Brain microvascular endothelial cell (primary cell): ENCODE data around the gene PLCB1.

ENCODE experiments used
- DNase-seq: peaks from one replicate; pipeline ENCODE4 v3.0.0-alpha.2; 2020
- H3K27ac ChIP-seq: fragments of 250-450 bp; sonication (Bioruptor Pico); 2 replicates; pipeline ENCODE4 v1.5.1; 2020; ENCODE audit warnings: mild to moderate bottlenecking, moderate library complexity
- H3K27me3 ChIP-seq: fragments of 250-450 bp; sonication (Bioruptor Pico); replicated peaks from 2 replicates; pipeline ENCODE4 v1.5.1; 2020; ENCODE audit warnings: mild to moderate bottlenecking
- H3K36me3 ChIP-seq: fragments of 250-450 bp; sonication (Bioruptor Pico); replicated peaks from 2 replicates; pipeline ENCODE4 v1.5.1; 2020; ENCODE audit warnings: mild to moderate bottlenecking
- H3K4me3 ChIP-seq: 2 replicates; pipeline ENCODE4 v1.5.1; 2011; ENCODE audit warnings: low read depth, mild to moderate bottlenecking, control low read depth, low read length, moderate library complexity
- in situ Hi-C: cut with HindIII; loops from 2 replicates; pipeline ENCODE4 v1.10.0; 2017; ENCODE audit warnings: low sequenced_read_pairs, low pct_ligation_motif_present
- TF ChIP-seq, protein P1 (sequence below): IDR thresholded peaks from 2 replicates; pipeline ENCODE4 v1.5.1; 2011; ENCODE audit warnings: low read depth, mild to moderate bottlenecking, moderate library complexity, low read length, control low read depth, inconsistent platforms; ENCODE audit errors: missing control alignments

The PLCB1 gene

DNA sequence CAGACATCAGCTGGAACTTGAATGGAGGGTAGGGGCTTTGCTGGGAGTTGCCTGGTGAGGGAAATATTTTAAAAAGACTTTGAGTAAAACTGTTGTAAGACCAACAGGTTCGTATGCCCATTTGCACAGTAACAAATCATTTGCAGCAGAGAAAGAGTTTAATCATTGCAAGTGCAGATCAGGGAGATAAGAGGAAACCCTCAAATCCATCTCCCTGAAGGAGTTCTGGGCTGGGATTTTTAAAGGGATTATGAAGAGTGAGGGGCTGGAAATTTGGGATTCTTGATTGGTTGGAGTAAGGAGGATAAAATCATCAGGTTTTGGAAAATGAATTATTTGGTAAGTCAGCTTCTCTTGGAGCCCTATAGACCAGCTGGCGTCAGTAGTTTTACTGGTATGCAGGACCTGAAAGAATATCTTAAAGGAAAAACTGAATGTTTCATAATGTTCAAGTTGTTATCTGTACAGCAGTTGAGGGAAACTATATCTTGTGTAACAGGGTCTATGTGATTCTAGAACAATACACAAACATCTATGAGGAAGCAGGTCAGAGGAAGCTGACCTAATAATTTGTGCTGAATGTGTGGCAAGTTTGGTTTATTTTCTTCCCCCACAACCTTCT is 295.5 kb downstream of the PLCB1 start:
- no peaks in the 10 kb centered on the region for H3K27me3 ChIP-seq
- TF ChIP-seq, protein P1, sequence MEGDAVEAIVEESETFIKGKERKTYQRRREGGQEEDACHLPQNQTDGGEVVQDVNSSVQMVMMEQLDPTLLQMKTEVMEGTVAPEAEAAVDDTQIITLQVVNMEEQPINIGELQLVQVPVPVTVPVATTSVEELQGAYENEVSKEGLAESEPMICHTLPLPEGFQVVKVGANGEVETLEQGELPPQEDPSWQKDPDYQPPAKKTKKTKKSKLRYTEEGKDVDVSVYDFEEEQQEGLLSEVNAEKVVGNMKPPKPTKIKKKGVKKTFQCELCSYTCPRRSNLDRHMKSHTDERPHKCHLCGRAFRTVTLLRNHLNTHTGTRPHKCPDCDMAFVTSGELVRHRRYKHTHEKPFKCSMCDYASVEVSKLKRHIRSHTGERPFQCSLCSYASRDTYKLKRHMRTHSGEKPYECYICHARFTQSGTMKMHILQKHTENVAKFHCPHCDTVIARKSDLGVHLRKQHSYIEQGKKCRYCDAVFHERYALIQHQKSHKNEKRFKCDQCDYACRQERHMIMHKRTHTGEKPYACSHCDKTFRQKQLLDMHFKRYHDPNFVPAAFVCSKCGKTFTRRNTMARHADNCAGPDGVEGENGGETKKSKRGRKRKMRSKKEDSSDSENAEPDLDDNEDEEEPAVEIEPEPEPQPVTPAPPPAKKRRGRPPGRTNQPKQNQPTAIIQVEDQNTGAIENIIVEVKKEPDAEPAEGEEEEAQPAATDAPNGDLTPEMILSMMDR, result no peak
- H3K4me3 ChIP-seq, result no peak overlapping the region
- no peak for DNase-seq
- no peaks in the 10 kb centered on the region for H3K36me3 ChIP-seq
- in situ Hi-C loops, result no loop called here
- H3K27ac ChIP-seq, result no peak overlapping the region

DNA sequence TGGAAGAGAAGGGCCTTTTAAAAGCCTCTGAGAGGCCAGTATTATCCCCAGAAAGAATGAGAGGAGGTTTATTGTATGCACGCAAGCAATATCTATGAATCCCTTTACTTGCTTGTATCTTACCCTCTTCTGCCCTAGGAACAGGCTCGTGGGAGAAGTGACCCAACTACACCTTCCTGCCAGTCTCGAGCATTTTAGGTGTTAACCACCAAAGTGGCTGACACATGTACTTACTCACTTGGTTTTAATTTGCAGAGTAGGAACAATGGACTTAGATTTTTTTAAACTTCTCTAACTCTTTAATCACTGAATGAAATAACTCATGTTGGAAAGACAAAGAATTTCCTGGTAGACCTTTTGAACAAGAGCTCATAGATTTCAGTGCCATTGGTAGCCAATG is 296.9 kb downstream of the PLCB1 start:
- TF ChIP-seq, protein P1, result no peak
- Histone ChIP-seq H3K4me3 (no peak overlapping the region), H3K27ac (no peak overlapping the region), H3K27me3 (no peaks in the 10 kb centered on the region), H3K36me3 (no peaks in the 10 kb centered on the region)
- in situ Hi-C loops, result no loop called here
- DNase-seq, result no peak

DNA sequence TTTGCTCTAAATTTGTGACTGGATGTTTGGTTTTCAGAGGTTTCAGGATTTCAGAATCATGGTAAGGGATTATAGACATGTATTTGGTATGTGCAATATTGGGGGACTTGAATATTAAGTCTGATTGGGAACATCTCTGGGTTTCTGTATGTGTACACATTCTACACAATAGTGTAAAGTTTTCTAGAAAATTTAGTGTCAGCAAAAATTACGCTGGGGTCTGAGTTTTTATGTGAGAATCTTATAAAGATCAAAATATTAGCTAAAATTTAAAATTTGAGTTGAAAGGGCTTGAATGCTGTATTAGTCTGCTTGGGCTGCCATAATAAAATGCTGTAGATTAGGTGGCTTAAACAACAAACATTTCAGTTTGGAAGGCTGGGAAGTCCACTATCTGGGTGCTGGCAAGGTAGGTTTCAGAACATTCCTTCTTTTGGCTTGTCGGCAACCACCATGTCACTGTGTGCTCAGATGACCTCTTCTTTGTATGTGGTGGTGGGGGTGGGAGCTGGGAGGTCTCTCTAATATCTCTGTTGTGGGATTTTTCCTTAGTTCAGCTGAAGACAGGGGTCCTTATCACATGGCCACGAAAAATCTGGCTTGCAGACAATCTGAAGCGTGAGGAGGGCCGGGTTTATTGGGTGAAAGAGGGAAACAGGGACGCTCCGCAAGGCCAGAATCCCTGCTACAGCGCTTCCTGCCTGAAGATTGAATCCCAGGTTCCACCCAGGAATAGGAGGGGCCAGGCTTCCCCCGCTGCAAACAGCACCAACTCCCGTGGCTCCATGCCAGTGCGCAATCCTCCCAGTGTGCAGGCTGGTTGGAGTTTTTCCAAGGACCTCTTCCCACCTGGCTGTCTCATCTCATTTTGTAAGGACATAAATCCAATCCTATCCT is 299.7 kb downstream of the PLCB1 start:
- DNase-seq, result no peak
- in situ Hi-C loops, result no loop called here
- TF ChIP-seq, protein P1, result no peak
- H3K4me3 ChIP-seq, result no peak overlapping the region
- no peaks in the 10 kb centered on the region for H3K36me3 ChIP-seq
- H3K27me3 ChIP-seq, result no peaks in the 10 kb centered on the region
- H3K27ac ChIP-seq, result no peak overlapping the region

DNA sequence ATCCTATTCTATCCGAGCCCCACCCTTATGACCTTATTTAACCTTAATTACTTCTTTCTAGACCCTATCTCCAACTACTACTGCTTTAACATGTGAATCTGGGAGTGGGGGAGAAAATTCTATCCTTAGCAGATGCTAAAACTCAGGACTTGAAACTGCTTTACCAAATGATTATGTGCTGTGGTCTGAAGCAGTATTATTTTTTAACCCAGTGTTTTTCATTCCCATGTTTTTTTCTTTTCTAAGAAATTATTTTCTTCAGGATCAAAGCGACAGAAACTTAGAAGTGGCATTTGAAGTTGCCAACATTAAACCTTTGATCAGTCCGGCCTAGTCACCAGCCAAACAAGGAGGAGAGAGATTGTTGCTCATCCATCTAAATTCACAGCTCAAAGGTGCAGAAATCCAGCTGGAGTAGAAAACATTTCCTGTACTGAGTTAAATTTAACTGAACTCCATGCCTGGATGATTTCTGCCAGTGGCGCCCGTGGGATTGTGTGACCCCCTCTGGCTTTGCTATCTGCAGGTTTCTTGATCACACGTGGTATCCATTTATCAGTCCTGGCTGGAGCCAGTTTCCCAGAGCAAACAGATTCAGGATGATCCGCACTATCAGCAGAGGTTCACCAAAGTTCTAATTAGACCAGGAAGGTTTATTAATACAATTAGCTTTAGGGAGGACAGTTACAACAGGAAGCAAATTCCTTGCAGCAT is 300.5 kb downstream of the PLCB1 start:
- DNase-seq, result no peak
- Histone ChIP-seq H3K27me3 (no peaks in the 10 kb centered on the region), H3K27ac (no peak overlapping the region), H3K36me3 (no peaks in the 10 kb centered on the region), H3K4me3 (no peak overlapping the region)
- in situ Hi-C loops, result no loop called here
- TF ChIP-seq, protein P1, result no peak

DNA sequence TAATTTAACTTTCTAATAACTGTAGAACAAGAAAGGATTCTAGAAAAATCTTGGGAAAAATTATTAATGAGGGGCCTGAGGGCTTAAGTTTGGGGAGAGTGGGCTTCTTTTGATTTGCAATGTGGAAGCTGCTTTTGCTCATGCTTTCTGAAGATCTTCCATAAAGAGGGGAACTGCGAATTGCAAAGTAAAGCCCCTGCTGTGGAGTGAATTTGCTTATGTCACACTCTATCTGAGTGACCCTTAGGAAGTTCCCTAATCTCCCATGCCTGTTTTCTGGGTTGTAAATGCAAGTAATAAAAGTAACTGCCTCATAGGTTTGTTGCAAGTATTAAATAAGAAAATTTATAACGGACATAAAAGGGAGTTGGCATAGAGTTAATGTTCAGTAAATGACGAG is 301.2 kb downstream of the PLCB1 start:
- TF ChIP-seq, protein P1, result no peak
- in situ Hi-C loops, result no loop called here
- Histone ChIP-seq H3K27me3 (no peaks in the 10 kb centered on the region), H3K27ac (no peak overlapping the region), H3K4me3 (no peak overlapping the region), H3K36me3 (no peaks in the 10 kb centered on the region)
- DNase-seq, result no peak
